OCI-LY7 (cell line): ENCODE data around the gene CNPY1. TPM values are rescaled to one million over a fixed set of nuclear protein-coding genes. Genes with fewer than 3 reads are reported as not detected.

Experiments
- BruUV-seq: library from RNA; stranded (reverse); fragments of 400-500 nt; replicated peaks from 2 replicates; lab custom pipeline; 2021; lab: Mats Ljungman, UMichigan
- CTCF ChIA-PET: fragments of 300-600 bp; sonication (Branson Sonifier 250); formaldehyde crosslinking; loops from one replicate; lab custom pipeline; 2022; ENCODE audit warnings: antibody characterized with exemption; ENCODE audit not compliant: unreplicated experiment; lab: Charles Lee
- POLR2A ChIA-PET: fragments of 300-600 bp; sonication (Branson Sonifier 250); formaldehyde crosslinking; loops from one replicate; lab custom pipeline; 2022; ENCODE audit warnings: antibody characterized with exemption; lab: Charles Lee
- DNase-seq: peaks from one replicate; pipeline ENCODE4 v3.0.0-alpha.2; 2015; ENCODE audit warnings: low spot score
- H2AFZ ChIP-seq: fragments of 200-600 bp; sonication (generic), shearing (Covaris generic); 2 replicates; pipeline ENCODE4 v1.6.1; 2014; ENCODE audit warnings: mild to moderate bottlenecking, antibody characterized with exemption, low read length, moderate library complexity
- H3K27ac ChIP-seq: fragments of 200-600 bp; sonication (generic); 2 replicates; pipeline ENCODE4 v1.5.1; 2014; ENCODE audit warnings: mixed run types, low read depth, mild to moderate bottlenecking, moderate library complexity, low read length, inconsistent platforms; ENCODE audit not compliant: poor library complexity, severe bottlenecking
- H3K36me3 ChIP-seq: fragments of 200-600 bp; sonication (generic); 2 replicates; pipeline ENCODE4 v1.6.1; 2014; ENCODE audit warnings: mild to moderate bottlenecking, antibody characterized with exemption, low read length, moderate library complexity, mixed read lengths; ENCODE audit not compliant: insufficient read depth
- H3K4me1 ChIP-seq: fragments of 200-600 bp; sonication (generic); 2 replicates; pipeline ENCODE4 v1.5.1; 2014; ENCODE audit warnings: mild to moderate bottlenecking, low read length; ENCODE audit not compliant: insufficient read depth, poor library complexity, severe bottlenecking
- H3K4me2 ChIP-seq: fragments of 200-600 bp; sonication (generic); 2 replicates; pipeline ENCODE4 v1.6.1; 2014; ENCODE audit warnings: mild to moderate bottlenecking, low read length
- H3K4me3 ChIP-seq: fragments of 200-600 bp; sonication (generic); 2 replicates; pipeline ENCODE4 v1.5.1; 2014; ENCODE audit warnings: mild to moderate bottlenecking, low read depth, low read length; ENCODE audit not compliant: poor library complexity, severe bottlenecking
- H3K79me2 ChIP-seq: fragments of 200-600 bp; sonication (generic); 2 replicates; pipeline ENCODE4 v1.6.1; 2016; ENCODE audit warnings: low read depth, mild to moderate bottlenecking, low read length, moderate library complexity, mixed read lengths; ENCODE audit not compliant: insufficient read depth
- H3K9me2 ChIP-seq: fragments of 200-600 bp; sonication (generic); 2 replicates; pipeline ENCODE4 v1.6.1; 2016; ENCODE audit warnings: mild to moderate bottlenecking, low read length, mixed read lengths; ENCODE audit not compliant: insufficient read depth
- H3K9me3 ChIP-seq: fragments of 200-600 bp; sonication (generic); 2 replicates; pipeline ENCODE4 v1.6.1; 2014; ENCODE audit warnings: mild to moderate bottlenecking, mixed run types, low read length, mixed read lengths
- H4K20me1 ChIP-seq: fragments of 200-600 bp; sonication (generic); 2 replicates; pipeline ENCODE4 v1.6.1; 2014; ENCODE audit warnings: mild to moderate bottlenecking, antibody characterized with exemption, low read length, moderate library complexity, mixed read lengths; ENCODE audit not compliant: insufficient read depth
- EZH2phosphoT487 ChIP-seq: fragments of 200-600 bp; sonication (generic); IDR thresholded peaks from 2 replicates; pipeline ENCODE4 v1.6.1; 2018; ENCODE audit warnings: low read depth, borderline replicate concordance, mild to moderate bottlenecking, mixed run types, antibody characterized with exemption, low read length, moderate library complexity, mixed read lengths
- intact Hi-C: fragments of 100-400 bp; cut with micrococcal nuclease; formaldehyde crosslinking; loops from one replicate; pipeline ENCODE4 v1.10.0; 2022; ENCODE audit not compliant: unreplicated experiment
- total RNA-seq, 2 experiments: library from RNA; depleted of rRNA in 1 of 2; stranded (reverse); fragments of >200 nt in 1 of 2; shearing (Covaris generic) in 1 of 2; gene quantifications; 2 replicates each; pipeline ENCODE4 v1.2.3, GENCODE V29; 2014 to 2022
- TF ChIP-seq, protein P1 (sequence below): fragments of 200-600 bp; sonication (generic); conservative IDR thresholded peaks from 2 replicates; pipeline ENCODE4 v1.5.1; 2014; ENCODE audit warnings: mild to moderate bottlenecking, antibody characterized with exemption, low read length, moderate library complexity, mixed read lengths

The CNPY1 gene
- total RNA-seq, 2 experiments from 2014 or later, result not detected

DNA sequence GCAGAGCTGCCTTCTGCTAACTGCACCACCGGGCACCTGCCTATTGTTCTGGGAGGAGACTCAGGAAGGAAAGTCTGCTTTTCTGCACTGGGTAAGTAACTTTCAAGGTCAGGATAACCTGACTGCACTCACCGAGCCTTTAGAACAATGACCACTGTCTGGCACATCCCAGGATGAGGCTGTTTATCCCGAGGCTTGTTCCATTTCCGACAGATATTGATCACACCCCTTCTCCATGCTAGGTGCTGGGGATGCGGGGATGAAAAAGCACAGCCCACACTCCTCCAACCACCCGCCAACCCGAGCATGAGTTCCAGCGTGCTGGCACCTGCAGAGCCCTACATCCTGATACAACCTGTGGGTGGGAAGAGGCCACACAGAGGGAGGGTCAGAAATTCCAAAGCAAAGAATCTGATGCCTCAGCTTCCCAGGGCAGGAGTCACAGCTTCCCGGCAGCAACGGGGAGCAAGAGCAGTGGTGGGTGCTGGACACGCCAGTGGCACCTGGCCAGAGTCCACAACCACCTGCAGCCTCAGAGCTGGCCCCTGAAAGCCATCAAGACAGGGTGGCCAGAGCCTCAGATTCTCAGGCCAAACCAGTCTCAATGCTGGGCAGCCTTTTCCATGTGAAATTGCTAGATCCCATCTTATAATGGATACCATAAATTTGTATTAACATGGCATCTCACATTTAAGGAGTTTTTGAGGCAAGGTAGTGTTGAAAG lies 34.9 kb upstream of the CNPY1 start:
- H3K4me1 ChIP-seq, result peaks cover 2% of the 10 kb centered on the region
- H3K36me3 ChIP-seq, result no peaks in the 10 kb centered on the region
- H3K9me2 ChIP-seq, result no peaks in the 10 kb centered on the region
- DNase-seq, result no peak
- H4K20me1 ChIP-seq, result no peaks in the 10 kb centered on the region
- intact Hi-C loops, result no loop called here
- ChIA-PET CTCF (no interaction called here), POLR2A (no interaction called here)
- no peaks in the 10 kb centered on the region for H3K79me2 ChIP-seq
- no peak overlapping the region for H2AFZ ChIP-seq
- TF ChIP-seq, protein P1, sequence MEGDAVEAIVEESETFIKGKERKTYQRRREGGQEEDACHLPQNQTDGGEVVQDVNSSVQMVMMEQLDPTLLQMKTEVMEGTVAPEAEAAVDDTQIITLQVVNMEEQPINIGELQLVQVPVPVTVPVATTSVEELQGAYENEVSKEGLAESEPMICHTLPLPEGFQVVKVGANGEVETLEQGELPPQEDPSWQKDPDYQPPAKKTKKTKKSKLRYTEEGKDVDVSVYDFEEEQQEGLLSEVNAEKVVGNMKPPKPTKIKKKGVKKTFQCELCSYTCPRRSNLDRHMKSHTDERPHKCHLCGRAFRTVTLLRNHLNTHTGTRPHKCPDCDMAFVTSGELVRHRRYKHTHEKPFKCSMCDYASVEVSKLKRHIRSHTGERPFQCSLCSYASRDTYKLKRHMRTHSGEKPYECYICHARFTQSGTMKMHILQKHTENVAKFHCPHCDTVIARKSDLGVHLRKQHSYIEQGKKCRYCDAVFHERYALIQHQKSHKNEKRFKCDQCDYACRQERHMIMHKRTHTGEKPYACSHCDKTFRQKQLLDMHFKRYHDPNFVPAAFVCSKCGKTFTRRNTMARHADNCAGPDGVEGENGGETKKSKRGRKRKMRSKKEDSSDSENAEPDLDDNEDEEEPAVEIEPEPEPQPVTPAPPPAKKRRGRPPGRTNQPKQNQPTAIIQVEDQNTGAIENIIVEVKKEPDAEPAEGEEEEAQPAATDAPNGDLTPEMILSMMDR, result no peak
- no peak for TF ChIP-seq EZH2phosphoT487
- no peak overlapping the region for H3K27ac ChIP-seq
- no TSS peak for BruUV-seq
- H3K4me2 ChIP-seq, result no peak overlapping the region
- H3K9me3 ChIP-seq, result no peaks in the 10 kb centered on the region
- H3K4me3 ChIP-seq, result no peak overlapping the region

DNA sequence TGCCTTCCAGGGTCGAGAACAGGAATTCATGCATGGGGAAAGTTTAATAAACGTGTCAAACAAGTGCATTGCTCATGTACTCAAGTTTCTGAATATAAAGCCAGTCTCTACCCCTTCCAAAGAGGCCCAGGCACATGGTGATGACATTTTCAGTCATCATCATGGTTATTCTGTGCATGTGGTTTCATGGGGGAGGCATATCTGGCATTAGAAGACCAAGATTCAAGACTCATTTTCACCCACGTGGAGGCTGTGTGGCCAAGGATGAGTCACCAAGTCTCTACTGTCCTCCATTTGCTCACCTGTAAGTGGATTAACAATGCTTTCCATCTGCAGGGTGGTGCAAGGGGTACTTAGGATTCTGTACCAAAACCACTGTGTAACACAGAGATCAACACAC lies 34.0 kb upstream of the CNPY1 start:
- intact Hi-C loops, result no loop called here
- Histone ChIP-seq H3K4me2 (no peak overlapping the region), H3K4me3 (no peak overlapping the region), H4K20me1 (no peaks in the 10 kb centered on the region), H3K9me2 (no peaks in the 10 kb centered on the region), H3K79me2 (no peaks in the 10 kb centered on the region), H3K27ac (no peak overlapping the region), H3K4me1 (peaks cover 10% of the 10 kb centered on the region), H3K9me3 (no peaks in the 10 kb centered on the region), H3K36me3 (no peaks in the 10 kb centered on the region), H2AFZ (no peak overlapping the region)
- DNase-seq, result no peak
- ChIA-PET POLR2A (no interaction called here), CTCF (no interaction called here)
- BruUV-seq, result no TSS peak
- TF ChIP-seq, protein P1, result no peak
- no peak for TF ChIP-seq EZH2phosphoT487

DNA sequence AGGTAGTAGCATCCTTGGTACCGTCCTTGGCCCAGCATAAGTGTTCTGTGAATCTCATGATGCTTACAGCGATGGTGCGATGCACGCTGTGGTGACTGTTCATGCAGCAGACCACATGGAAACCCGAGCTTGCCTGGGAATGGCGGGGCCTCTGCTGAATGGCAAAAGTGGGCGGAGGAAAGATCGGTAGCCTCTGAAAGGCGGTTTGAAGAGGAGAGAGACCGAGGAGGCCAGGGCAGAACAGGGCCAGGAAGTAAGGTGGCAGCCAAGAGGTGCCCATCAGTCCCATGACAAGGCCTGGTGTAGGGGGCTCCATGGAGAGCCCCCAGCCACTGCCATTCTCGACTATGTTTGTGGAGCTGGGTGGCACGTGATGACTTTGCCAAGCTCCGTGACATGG lies 33.2 kb upstream of the CNPY1 start:
- no TSS peak for BruUV-seq
- no peaks in the 10 kb centered on the region for H3K79me2 ChIP-seq
- CTCF ChIA-PET, result no interaction called here

More for the DNA sequence above, 33.2 kb upstream of the CNPY1 start:
- Histone ChIP-seq H3K4me3 (no peak overlapping the region), H2AFZ (no peak overlapping the region), H3K9me2 (no peaks in the 10 kb centered on the region), H3K36me3 (no peaks in the 10 kb centered on the region), H3K4me1 (peaks cover 10% of the 10 kb centered on the region), H3K9me3 (no peaks in the 10 kb centered on the region), H4K20me1 (no peaks in the 10 kb centered on the region), H3K27ac (no peak overlapping the region), H3K4me2 (no peak overlapping the region)
- POLR2A ChIA-PET, result no interaction called here
- intact Hi-C loops, result no loop called here
- no peak for DNase-seq
- no peak for TF ChIP-seq EZH2phosphoT487
- TF ChIP-seq, protein P1, result no peak
